ENCODE results near the gene GLRA2.

- TF ChIP-seq CTCF (IDR thresholded peaks at IDR 0.05): no peak
- TF ChIP-seq POLR2A (IDR thresholded peaks at IDR 0.05): no peak
These were observed 69.0 kb downstream of the GLRA2 start for GRCh38 chrX:14598330-14598729.
